SK-N-SH (cell line): Measurements from ENCODE around the gene CRACR2A.

Experiments used
- CTCF ChIP-seq: fragments of 200-600 bp; sonication (generic); IDR thresholded peaks from 2 replicates; pipeline ENCODE4 v1.6.1; 2017; ENCODE audit warnings: antibody characterized with exemption, mild to moderate bottlenecking, moderate library complexity
- EP300 ChIP-seq, 2 experiments: IDR thresholded peaks; 2 replicates each; pipeline versions ENCODE4 v1.4.0 to v1.6.1; 2012; ENCODE audit warnings: borderline replicate concordance in 1 of 2, low read depth in 1 of 2, low read length in 1 of 2
- EZH2phosphoT487 ChIP-seq: fragments of 200-600 bp; sonication (generic); IDR thresholded peaks from 2 replicates; pipeline ENCODE4 v1.6.1; 2017; ENCODE audit warnings: low read depth, mixed run types, mild to moderate bottlenecking, antibody characterized with exemption, moderate library complexity, borderline replicate concordance
- FOSL2 ChIP-seq: IDR thresholded peaks from 2 replicates; pipeline ENCODE4 v1.4.0; 2012; ENCODE audit warnings: low read depth, mild to moderate bottlenecking, moderate library complexity, borderline replicate concordance
- IRF3 ChIP-seq: fragments of 150-350 bp; IDR thresholded peaks from 2 replicates; pipeline ENCODE4 v1.6.1; 2016; ENCODE audit warnings: mild to moderate bottlenecking, low read depth, low read length
- MXI1 ChIP-seq: IDR thresholded peaks from 2 replicates; pipeline ENCODE4 v1.6.1; 2012; ENCODE audit warnings: mild to moderate bottlenecking, low read depth, low read length, improper control_type of control experiment
- NFIC ChIP-seq: IDR thresholded peaks from 2 replicates; pipeline ENCODE4 v1.4.0; 2012; ENCODE audit warnings: borderline replicate concordance
- PBX3 ChIP-seq: IDR thresholded peaks from 2 replicates; pipeline ENCODE4; 2012
- POLR2AphosphoS5 ChIP-seq: IDR thresholded peaks from 2 replicates; pipeline ENCODE4 v1.6.1; 2012; ENCODE audit warnings: low read depth, low read length
- RXRA ChIP-seq: IDR thresholded peaks from 2 replicates; pipeline ENCODE4 v1.4.0; 2012; ENCODE audit warnings: low read depth, mild to moderate bottlenecking, borderline replicate concordance
- TEAD4 ChIP-seq: IDR thresholded peaks from 2 replicates; pipeline ENCODE4 v1.4.0; 2012; ENCODE audit warnings: mild to moderate bottlenecking, borderline replicate concordance; ENCODE audit not compliant: insufficient read depth
- USF2 ChIP-seq: fragments of 150-350 bp; IDR thresholded peaks from 2 replicates; pipeline ENCODE4 v1.6.1; 2017; ENCODE audit warnings: antibody characterized with exemption, low read length, low read depth, borderline replicate concordance

- TF ChIP-seq NFIC (no peak), CTCF (no peak), MXI1 (no peak), EZH2phosphoT487 (no peak), EP300 (IDR thresholded peaks at IDR 0.05; ENCODE audit: borderline replicate concordance in 1 of 2, low read depth in 1 of 2, low read length in 1 of 2) (no peak), TEAD4 (no peak), RXRA (no peak), POLR2AphosphoS5 (no peak), FOSL2 (no peak), USF2 (no peak), IRF3 (no peak), PBX3 (no peak)
These were observed 16.1 kb upstream of the CRACR2A start for GRCh38 chr12:3768911-3769447.
